Measurements from ENCODE around the gene SPATA13. TPM values are rescaled to one million over a fixed set of nuclear protein-coding genes. Genes with fewer than 3 reads are reported as not detected.

The SPATA13 gene
- total RNA-seq, 4 donors from 2014 or later, result 8.1 to 17.0 (median 10.7) TPM

- no peak for TF ChIP-seq CTCF (IDR thresholded peaks at IDR 0.05; ENCODE audit: low read depth)
Measured at GRCh38 chr13:24293746-24294145, 133.2 kb downstream of the SPATA13 start.

GRCh38 chr13:24299488-24300114, 139.1 kb downstream of the SPATA13 start:
- no peak for TF ChIP-seq CTCF (IDR thresholded peaks at IDR 0.05; ENCODE audit: low read depth)

GRCh38 chr13:24301434-24301833, 140.9 kb downstream of the SPATA13 start:
- TF ChIP-seq CTCF (IDR thresholded peaks at IDR 0.05; ENCODE audit: low read depth), result no peak

- no peak for TF ChIP-seq CTCF (IDR thresholded peaks at IDR 0.05; ENCODE audit: low read depth)
Measured at GRCh38 chr13:24301911-24302310, 141.4 kb downstream of the SPATA13 start.

GRCh38 chr13:24304620-24305019, 144.1 kb downstream of the SPATA13 start:
- TF ChIP-seq CTCF (IDR thresholded peaks at IDR 0.05; ENCODE audit: low read depth), result no peak

- no peak for TF ChIP-seq CTCF (IDR thresholded peaks at IDR 0.05; ENCODE audit: low read depth)
Measured at GRCh38 chr13:24306632-24307031, 146.1 kb downstream of the SPATA13 start.

- no peak for TF ChIP-seq CTCF (IDR thresholded peaks at IDR 0.05; ENCODE audit: low read depth)
Measured at GRCh38 chr13:24307211-24308067, 146.9 kb downstream of the SPATA13 start.
